Activated naive CD8-positive, alpha-beta T cell (primary cell): Measurements from ENCODE around the gene ZNF496.
"Not testable (repeated sequence)": the region's sequence is repeated elsewhere in the genome, so short reads cannot be mapped to it uniquely, and the experiment has no call there.

Experiments
- H3K27ac Mint-ChIP-seq: one replicate; pipeline ENCODE4 v1.8.0; 2021; ENCODE audit warnings: mixed read lengths
- H3K27me3 Mint-ChIP-seq: one replicate; pipeline ENCODE4 v1.8.0; 2021; ENCODE audit warnings: mixed read lengths
- H3K36me3 Mint-ChIP-seq: one replicate; pipeline ENCODE4 v1.8.0; 2021; ENCODE audit warnings: mixed read lengths
- H3K4me1 Mint-ChIP-seq: one replicate; pipeline ENCODE4 v1.8.0; 2021; ENCODE audit warnings: low read depth, mixed read lengths
- H3K4me3 Mint-ChIP-seq: one replicate; pipeline ENCODE4 v1.8.0; 2021; ENCODE audit warnings: mild to moderate bottlenecking, mixed read lengths
- H3K9me3 Mint-ChIP-seq: one replicate; pipeline ENCODE4 v1.8.0; 2021; ENCODE audit warnings: low read depth, mixed read lengths

ZNF496 gene

GRCh38 chr1:247365023-247365422 is 33.4 kb upstream of the ZNF496 start:
- H3K27me3 Mint-ChIP-seq: peaks cover 15% of the 10 kb centered on the region
- H3K4me1 Mint-ChIP-seq: peaks cover 9% of the 10 kb centered on the region
- no peak overlapping the region for H3K4me3 Mint-ChIP-seq
- H3K36me3 Mint-ChIP-seq: no peaks in the 10 kb centered on the region
- H3K27ac Mint-ChIP-seq: no peak overlapping the region
- no peaks in the 10 kb centered on the region for H3K9me3 Mint-ChIP-seq

- H3K27me3 Mint-ChIP-seq: peaks cover 20% of the 10 kb centered on the region
- H3K27ac Mint-ChIP-seq, H3K4me3 Mint-ChIP-seq, H3K4me1 Mint-ChIP-seq, H3K9me3 Mint-ChIP-seq, H3K36me3 Mint-ChIP-seq: not testable (repeated sequence)
Observed at GRCh38 chr1:247363000-247363399, 31.3 kb upstream of the ZNF496 start.

- no peak overlapping the region for H3K27ac Mint-ChIP-seq
- peaks cover 18% of the 10 kb centered on the region for H3K27me3 Mint-ChIP-seq
- H3K36me3 Mint-ChIP-seq: no peaks in the 10 kb centered on the region
- H3K4me3 Mint-ChIP-seq: no peak overlapping the region
- peaks cover 9% of the 10 kb centered on the region for H3K4me1 Mint-ChIP-seq
- H3K9me3 Mint-ChIP-seq: no peaks in the 10 kb centered on the region
Observed at GRCh38 chr1:247362153-247362552, 30.5 kb upstream of the ZNF496 start.

GRCh38 chr1:247360991-247361731 is 29.5 kb upstream of the ZNF496 start:
- no peaks in the 10 kb centered on the region for H3K9me3 Mint-ChIP-seq
- H3K27me3 Mint-ChIP-seq: peaks cover 20% of the 10 kb centered on the region
- H3K27ac Mint-ChIP-seq: no peak overlapping the region
- no peak overlapping the region for H3K4me3 Mint-ChIP-seq
- H3K4me1 Mint-ChIP-seq: peaks cover 9% of the 10 kb centered on the region
- H3K36me3 Mint-ChIP-seq: no peaks in the 10 kb centered on the region

- no peaks in the 10 kb centered on the region for H3K36me3 Mint-ChIP-seq
- no peak overlapping the region for H3K27ac Mint-ChIP-seq
- H3K4me1 Mint-ChIP-seq: peaks cover 9% of the 10 kb centered on the region
- peaks cover 22% of the 10 kb centered on the region for H3K27me3 Mint-ChIP-seq
- no peak overlapping the region for H3K4me3 Mint-ChIP-seq
- H3K9me3 Mint-ChIP-seq: no peaks in the 10 kb centered on the region
Observed at GRCh38 chr1:247360116-247360898, 28.6 kb upstream of the ZNF496 start.

GRCh38 chr1:247359559-247359958 is 27.9 kb upstream of the ZNF496 start:
- Mint-ChIP-seq H3K9me3 (no peaks in the 10 kb centered on the region), H3K27ac (no peak overlapping the region), H3K4me3 (no peak overlapping the region), H3K27me3 (peaks cover 19% of the 10 kb centered on the region), H3K4me1 (peaks cover 9% of the 10 kb centered on the region), H3K36me3 (no peaks in the 10 kb centered on the region)

- H3K9me3 Mint-ChIP-seq: no peaks in the 10 kb centered on the region
- no peak overlapping the region for H3K27ac Mint-ChIP-seq
- no peak overlapping the region for H3K4me3 Mint-ChIP-seq
- H3K27me3 Mint-ChIP-seq: peaks cover 19% of the 10 kb centered on the region
- peaks cover 9% of the 10 kb centered on the region for H3K4me1 Mint-ChIP-seq
- no peaks in the 10 kb centered on the region for H3K36me3 Mint-ChIP-seq
Observed at GRCh38 chr1:247358920-247359319, 27.3 kb upstream of the ZNF496 start.

GRCh38 chr1:247357781-247358211 is 26.1 kb upstream of the ZNF496 start:
- no peaks in the 10 kb centered on the region for H3K36me3 Mint-ChIP-seq
- no peak overlapping the region for H3K27ac Mint-ChIP-seq
- H3K27me3 Mint-ChIP-seq: peaks cover 16% of the 10 kb centered on the region
- H3K4me1 Mint-ChIP-seq: peaks cover 9% of the 10 kb centered on the region
- no peak overlapping the region for H3K4me3 Mint-ChIP-seq
- no peaks in the 10 kb centered on the region for H3K9me3 Mint-ChIP-seq

- peaks cover 16% of the 10 kb centered on the region for H3K27me3 Mint-ChIP-seq
- H3K36me3 Mint-ChIP-seq: no peaks in the 10 kb centered on the region
- no peak overlapping the region for H3K4me3 Mint-ChIP-seq
- H3K9me3 Mint-ChIP-seq: no peaks in the 10 kb centered on the region
- H3K27ac Mint-ChIP-seq: no peak overlapping the region
- peaks cover 9% of the 10 kb centered on the region for H3K4me1 Mint-ChIP-seq
Observed at GRCh38 chr1:247357052-247357780, 25.5 kb upstream of the ZNF496 start.

GRCh38 chr1:247355160-247355559 is 23.5 kb upstream of the ZNF496 start:
- H3K27ac Mint-ChIP-seq: not testable (repeated sequence)

GRCh38 chr1:247352175-247352574 is 20.5 kb upstream of the ZNF496 start:
- H3K36me3 Mint-ChIP-seq: no peaks in the 10 kb centered on the region
- H3K4me1 Mint-ChIP-seq: peaks cover 10% of the 10 kb centered on the region
- peaks cover 4% of the 10 kb centered on the region for H3K27me3 Mint-ChIP-seq
- no peaks in the 10 kb centered on the region for H3K9me3 Mint-ChIP-seq
- no peak overlapping the region for H3K4me3 Mint-ChIP-seq
- no peak overlapping the region for H3K27ac Mint-ChIP-seq

More at GRCh38 chr1:247355160-247355559, 23.5 kb upstream of the ZNF496 start:
- H3K9me3 Mint-ChIP-seq, H3K36me3 Mint-ChIP-seq, H3K4me3 Mint-ChIP-seq, H3K4me1 Mint-ChIP-seq: not testable (repeated sequence)
- H3K27me3 Mint-ChIP-seq: peaks cover 11% of the 10 kb centered on the region

- Mint-ChIP-seq H3K4me3 (no peak overlapping the region), H3K9me3 (no peaks in the 10 kb centered on the region), H3K27me3 (peaks cover under 1% of the 10 kb centered on the region)
Observed at GRCh38 chr1:247350587-247350986, 18.9 kb upstream of the ZNF496 start.

GRCh38 chr1:247347477-247348222 is 16.0 kb upstream of the ZNF496 start:
- H3K4me3 Mint-ChIP-seq: no peak overlapping the region

More at GRCh38 chr1:247350587-247350986, 18.9 kb upstream of the ZNF496 start:
- no peak overlapping the region for H3K27ac Mint-ChIP-seq
- peaks cover 10% of the 10 kb centered on the region for H3K4me1 Mint-ChIP-seq
- H3K36me3 Mint-ChIP-seq: no peaks in the 10 kb centered on the region

GRCh38 chr1:247345881-247346280 is 14.2 kb upstream of the ZNF496 start:
- H3K4me3 Mint-ChIP-seq: no peak overlapping the region
- peaks cover 18% of the 10 kb centered on the region for H3K4me1 Mint-ChIP-seq
- H3K36me3 Mint-ChIP-seq: no peaks in the 10 kb centered on the region
- no peaks in the 10 kb centered on the region for H3K9me3 Mint-ChIP-seq
- no peak overlapping the region for H3K27ac Mint-ChIP-seq
- no peaks in the 10 kb centered on the region for H3K27me3 Mint-ChIP-seq

More at GRCh38 chr1:247347477-247348222, 16.0 kb upstream of the ZNF496 start:
- H3K27ac Mint-ChIP-seq: no peak overlapping the region
- H3K4me1 Mint-ChIP-seq: peaks cover 17% of the 10 kb centered on the region
- no peaks in the 10 kb centered on the region for H3K36me3 Mint-ChIP-seq
- no peaks in the 10 kb centered on the region for H3K9me3 Mint-ChIP-seq
- H3K27me3 Mint-ChIP-seq: no peaks in the 10 kb centered on the region
